Colonic mucosa (tissue), 4 donors: ENCODE measurements around the gene ACOXL. TPM values are rescaled to one million over a fixed set of nuclear protein-coding genes. Genes with fewer than 3 reads are reported as not detected.

Source experiments
- DNase-seq: peaks from one replicate; pipeline ENCODE4 v3.0.0-alpha.2; 2020
- H3K27ac ChIP-seq: fragments of 200-600 bp; one replicate; pipeline ENCODE4 v1.8.0; 2021
- H3K27me3 ChIP-seq: fragments of 200-600 bp; one replicate; pipeline ENCODE4 v1.8.0; 2021
- H3K36me3 ChIP-seq: fragments of 200-600 bp; one replicate; pipeline ENCODE4 v1.8.0; 2021
- H3K4me1 ChIP-seq: fragments of 200-600 bp; one replicate; pipeline ENCODE4 v1.8.0; 2021; ENCODE audit warnings: mild to moderate bottlenecking
- H3K4me3 ChIP-seq: fragments of 200-600 bp; one replicate; pipeline ENCODE4 v1.8.0; 2021
- H3K9ac ChIP-seq, 2 donors: one replicate each; pipeline ENCODE4 v1.7.0; 2013; ENCODE audit warnings: control low read depth in 2 of 2, low read depth in 2 of 2, low read length in 2 of 2
- H3K9me3 ChIP-seq: fragments of 200-600 bp; one replicate; pipeline ENCODE4 v1.8.0; 2021
- intact Hi-C: fragments of 100-400 bp; cut with DNase I; formaldehyde crosslinking; loops from one replicate; pipeline ENCODE4 v1.14.1; 2022
- total RNA-seq, 2 donors: library from RNA; stranded (reverse); fragmentation: NEBNext Ultra II Directional in 1 of 2; extraction: Animal tissue kit (Norgen Biotek cat#: 25700) in 1 of 2; gene quantifications; one replicate each; pipeline ENCODE4 v1.2.1, GENCODE V29; 2021
- TF ChIP-seq, protein P1 (sequence below): fragments of 200-600 bp; IDR thresholded peaks from one replicate; pipeline ENCODE4 v1.8.0; 2022; ENCODE audit warnings: antibody characterized with exemption, mild to moderate bottlenecking
- donor health status: healthy.
- donor health status: DM: no; HTN: no; CAD: no.
- donor health status: DM: no; HTN: no; CAD: no.

ACOXL gene
- total RNA-seq, 2 donors from 2014 or later: 0.32 to 0.82 TPM

DNA sequence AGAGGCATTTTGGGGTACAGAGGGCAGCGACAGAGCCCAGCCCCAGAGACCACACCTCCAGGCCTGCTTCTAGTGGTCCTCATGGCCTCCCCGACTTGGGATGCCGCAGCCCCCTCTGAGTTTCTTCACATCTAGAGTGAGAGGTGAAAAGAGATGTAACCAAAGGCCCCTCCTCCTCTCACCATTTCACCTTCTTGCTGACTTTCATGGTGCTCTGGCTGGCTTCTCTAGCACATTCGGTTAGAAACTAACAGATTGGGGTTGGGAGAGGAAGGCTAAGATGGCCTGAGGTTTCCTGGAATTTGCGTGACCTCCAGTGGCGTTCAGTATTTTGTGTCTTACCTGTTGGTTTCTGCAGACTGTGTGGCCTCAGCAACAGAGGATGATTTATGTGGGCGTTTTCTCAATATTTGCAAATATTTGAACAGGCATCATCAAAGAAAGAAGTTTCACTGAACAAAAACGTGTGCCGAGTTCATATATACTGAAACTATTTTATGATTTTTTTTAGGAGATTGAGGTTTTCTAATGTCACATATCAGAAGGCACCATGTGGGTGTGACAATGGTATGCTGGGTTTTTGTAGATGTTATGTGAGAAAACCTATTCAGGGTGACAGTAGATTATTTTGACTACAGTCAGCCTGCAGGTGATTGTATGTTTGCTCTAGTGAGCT, 318.5 kb downstream of the ACOXL start:
- Histone ChIP-seq H3K4me1 (no peaks in the 10 kb centered on the region), H3K36me3 (no peaks in the 10 kb centered on the region), H3K27ac (no peak overlapping the region), H3K27me3 (no peaks in the 10 kb centered on the region), H3K4me3 (no peak overlapping the region), H3K9me3 (no peaks in the 10 kb centered on the region), H3K9ac (no peak overlapping the region)
- peak; percentile 18 for DNase-seq
- TF ChIP-seq, protein P1, sequence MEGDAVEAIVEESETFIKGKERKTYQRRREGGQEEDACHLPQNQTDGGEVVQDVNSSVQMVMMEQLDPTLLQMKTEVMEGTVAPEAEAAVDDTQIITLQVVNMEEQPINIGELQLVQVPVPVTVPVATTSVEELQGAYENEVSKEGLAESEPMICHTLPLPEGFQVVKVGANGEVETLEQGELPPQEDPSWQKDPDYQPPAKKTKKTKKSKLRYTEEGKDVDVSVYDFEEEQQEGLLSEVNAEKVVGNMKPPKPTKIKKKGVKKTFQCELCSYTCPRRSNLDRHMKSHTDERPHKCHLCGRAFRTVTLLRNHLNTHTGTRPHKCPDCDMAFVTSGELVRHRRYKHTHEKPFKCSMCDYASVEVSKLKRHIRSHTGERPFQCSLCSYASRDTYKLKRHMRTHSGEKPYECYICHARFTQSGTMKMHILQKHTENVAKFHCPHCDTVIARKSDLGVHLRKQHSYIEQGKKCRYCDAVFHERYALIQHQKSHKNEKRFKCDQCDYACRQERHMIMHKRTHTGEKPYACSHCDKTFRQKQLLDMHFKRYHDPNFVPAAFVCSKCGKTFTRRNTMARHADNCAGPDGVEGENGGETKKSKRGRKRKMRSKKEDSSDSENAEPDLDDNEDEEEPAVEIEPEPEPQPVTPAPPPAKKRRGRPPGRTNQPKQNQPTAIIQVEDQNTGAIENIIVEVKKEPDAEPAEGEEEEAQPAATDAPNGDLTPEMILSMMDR: no peak
- intact Hi-C loops: no loop called here

DNA sequence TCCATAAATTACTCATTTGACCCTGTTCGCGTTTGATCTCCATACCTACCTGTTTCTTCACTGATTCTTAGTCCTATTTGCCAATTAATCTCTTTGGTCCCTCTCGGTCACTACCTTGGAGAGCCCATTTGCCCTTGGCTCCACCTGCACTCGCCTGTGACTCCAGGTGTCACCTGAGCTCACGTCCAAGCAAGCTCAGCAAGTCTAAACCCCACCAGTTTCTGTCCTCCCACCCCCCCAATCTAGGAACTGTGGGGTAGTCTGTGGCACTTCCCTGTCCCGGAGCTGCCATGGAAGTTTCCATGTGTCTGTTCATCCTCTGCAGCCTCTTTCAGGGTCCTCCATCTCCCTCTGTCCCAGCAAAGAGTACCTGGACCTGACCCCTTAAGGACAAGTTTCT, 320.2 kb downstream of the ACOXL start:
- Histone ChIP-seq H3K9ac (no peak overlapping the region), H3K4me3 (no peak overlapping the region), H3K4me1 (no peaks in the 10 kb centered on the region), H3K27me3 (no peaks in the 10 kb centered on the region), H3K27ac (no peak overlapping the region), H3K36me3 (no peaks in the 10 kb centered on the region), H3K9me3 (no peaks in the 10 kb centered on the region)
- intact Hi-C loops: no loop called here
- TF ChIP-seq, protein P1: no peak
- DNase-seq: peak; percentile 10

DNA sequence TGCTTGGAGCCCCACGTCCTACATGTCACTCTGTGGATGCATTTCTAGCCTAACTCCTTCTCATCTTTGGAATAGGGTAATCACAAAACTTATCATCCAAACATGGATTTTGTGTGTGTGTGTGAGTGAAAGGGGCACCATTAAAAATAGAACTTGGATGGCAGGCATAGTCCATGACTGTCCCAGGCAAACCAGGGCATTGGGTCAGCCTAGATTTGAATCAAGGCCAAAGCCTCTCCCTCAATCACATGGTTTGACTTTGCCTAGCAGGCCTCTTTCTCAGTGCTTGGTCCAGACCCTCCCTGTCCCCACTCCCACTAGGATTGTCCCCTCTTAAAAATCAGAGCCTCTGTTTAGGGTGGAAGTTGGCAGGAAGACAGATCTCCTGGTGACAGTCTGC, 320.9 kb downstream of the ACOXL start:
- Histone ChIP-seq H3K9ac (no peak overlapping the region), H3K27ac (no peak overlapping the region), H3K36me3 (no peaks in the 10 kb centered on the region), H3K27me3 (no peaks in the 10 kb centered on the region), H3K4me1 (no peaks in the 10 kb centered on the region), H3K9me3 (no peaks in the 10 kb centered on the region), H3K4me3 (no peak overlapping the region)
- DNase-seq: no peak
- intact Hi-C loops: no loop called here
- TF ChIP-seq, protein P1: no peak

DNA sequence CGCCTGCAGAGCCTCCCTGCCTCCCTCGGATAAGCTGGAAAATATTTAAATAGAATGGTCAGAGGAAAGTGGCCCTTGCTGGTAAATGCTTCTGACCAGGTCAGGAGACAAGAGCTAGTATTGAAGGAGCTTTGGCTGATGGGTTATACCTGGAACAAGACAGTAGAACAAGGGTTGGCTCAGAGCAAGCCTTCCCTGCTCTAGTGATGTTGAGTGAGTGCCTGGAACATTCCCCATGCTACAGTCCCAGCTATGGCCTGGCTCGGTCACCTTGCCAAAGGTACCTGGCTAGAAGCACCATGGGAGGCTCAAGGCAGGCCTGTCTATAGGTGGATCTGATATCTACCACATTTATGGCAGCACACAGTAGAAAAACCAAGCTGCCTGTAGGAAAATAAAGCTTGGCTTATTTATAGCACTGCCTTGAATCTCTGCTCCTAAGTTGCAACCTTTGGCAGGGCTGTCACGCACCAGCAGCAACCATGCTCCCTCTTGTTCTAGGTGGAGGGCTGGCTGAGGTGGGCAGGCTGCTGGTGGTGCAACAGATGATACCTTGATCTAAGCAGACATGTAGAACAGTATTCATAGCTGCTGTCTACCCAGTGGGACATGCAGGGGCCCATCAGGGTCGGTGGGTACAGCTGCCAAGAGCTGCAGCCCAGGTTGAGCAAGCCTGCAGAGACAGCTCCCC, 321.6 kb downstream of the ACOXL start:
- Histone ChIP-seq H3K4me3 (no peak overlapping the region), H3K4me1 (no peaks in the 10 kb centered on the region), H3K27me3 (no peaks in the 10 kb centered on the region), H3K9ac (no peak overlapping the region), H3K27ac (no peak overlapping the region), H3K9me3 (no peaks in the 10 kb centered on the region), H3K36me3 (no peaks in the 10 kb centered on the region)
- TF ChIP-seq, protein P1: no peak
- no peak for DNase-seq
- intact Hi-C loops: no loop called here

DNA sequence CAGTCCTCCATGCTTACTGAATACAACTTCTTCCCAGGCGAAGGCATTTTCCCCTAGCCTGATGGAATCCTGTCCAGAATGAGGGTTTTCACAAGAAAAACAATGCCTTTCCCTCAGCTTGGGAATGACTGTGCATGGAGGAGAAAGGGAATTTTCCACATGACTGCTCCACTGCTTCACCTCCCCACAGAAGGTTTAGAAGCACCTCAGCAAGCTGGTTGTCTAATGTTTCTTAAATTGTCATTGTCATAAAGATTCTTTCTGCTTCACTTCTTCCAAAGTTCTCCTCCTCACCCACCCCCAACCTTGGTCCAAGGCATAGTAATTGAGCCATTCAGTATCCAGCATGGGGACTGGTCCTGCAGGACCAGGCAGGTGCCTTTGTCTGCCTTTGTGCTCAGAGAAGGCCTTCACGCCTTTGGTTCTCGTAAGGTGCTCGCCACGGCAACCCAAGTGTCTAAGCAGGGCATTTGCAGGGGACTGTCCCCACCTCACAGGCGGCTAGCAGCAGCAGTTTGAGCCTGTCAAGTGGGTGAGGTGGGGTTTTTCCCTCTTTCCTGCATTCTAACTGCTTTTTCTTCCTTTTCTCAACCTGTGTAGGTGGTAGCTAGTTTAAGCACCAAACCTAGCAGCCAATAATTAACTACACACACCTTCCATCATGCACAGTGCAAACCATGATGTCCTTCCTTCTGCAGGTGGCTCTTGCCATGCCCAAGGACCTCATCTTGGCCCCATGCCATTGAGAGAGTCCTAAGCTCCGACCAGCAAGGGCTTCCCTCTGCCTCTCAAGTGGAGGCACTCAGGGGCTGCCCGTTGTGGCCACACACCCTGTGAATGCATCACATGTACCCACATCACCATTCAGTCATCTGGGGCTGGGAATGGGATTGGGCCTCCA, 322.7 kb downstream of the ACOXL start:
- Histone ChIP-seq H3K9me3 (no peaks in the 10 kb centered on the region), H3K36me3 (no peaks in the 10 kb centered on the region), H3K4me3 (no peak overlapping the region), H3K27me3 (no peaks in the 10 kb centered on the region), H3K4me1 (no peaks in the 10 kb centered on the region), H3K27ac (no peak overlapping the region), H3K9ac (no peak overlapping the region)
- intact Hi-C loops: no loop called here
- no peak for DNase-seq
- TF ChIP-seq, protein P1: no peak
